Liver (tissue), 9 donors: ENCODE data around the gene GALNT17. TPM values are rescaled to one million over a fixed set of nuclear protein-coding genes. Genes with fewer than 3 reads are reported as not detected.

Experiments
- DNase-seq: peaks from one replicate; pipeline ENCODE4 v3.0.0-alpha.2; 2017; ENCODE audit warnings: low spot score
- H3K27ac ChIP-seq, 2 donors: one replicate each; pipeline ENCODE4 v1.7.0; 2013; ENCODE audit warnings: inconsistent platforms in 2 of 2, low read length in 2 of 2, control low read depth in 1 of 2, low read depth in 1 of 2, mild to moderate bottlenecking in 1 of 2
- H3K27me3 ChIP-seq, 4 donors: one replicate each; pipeline versions ENCODE4 v1.6.1 to v1.7.0; 2013; ENCODE audit warnings: low read length in 3 of 4, inconsistent platforms in 1 of 4, mild to moderate bottlenecking in 1 of 4, moderate library complexity in 1 of 4; ENCODE audit not compliant: control insufficient read depth in 4 of 4, insufficient read depth in 4 of 4
- H3K36me3 ChIP-seq, 4 donors: one replicate each; pipeline versions ENCODE4 v1.6.1 to v1.7.0; 2013; ENCODE audit warnings: low read length in 3 of 4, mild to moderate bottlenecking in 3 of 4, low read depth in 1 of 4, moderate library complexity in 1 of 4; ENCODE audit not compliant: control insufficient read depth in 4 of 4, insufficient read depth in 3 of 4
- H3K4me1 ChIP-seq, 4 donors: one replicate each; pipeline versions ENCODE4 v1.6.1 to v1.7.0; 2013; ENCODE audit warnings: low read length in 3 of 4, mild to moderate bottlenecking in 3 of 4, moderate library complexity in 1 of 4; ENCODE audit not compliant: control insufficient read depth in 4 of 4, insufficient read depth in 4 of 4
- H3K4me3 ChIP-seq, 3 donors: one replicate each; pipeline versions ENCODE4 v1.6.1 to v1.7.0; 2013; ENCODE audit warnings: low read length in 3 of 3, control low read depth in 1 of 3, low read depth in 1 of 3, mild to moderate bottlenecking in 1 of 3
- H3K9ac ChIP-seq, 2 donors: one replicate each; pipeline ENCODE4 v1.7.0; 2013; ENCODE audit warnings: low read length in 2 of 2, mild to moderate bottlenecking in 2 of 2, moderate library complexity in 2 of 2, control low read depth in 1 of 2, low read depth in 1 of 2
- H3K9me3 ChIP-seq, 4 donors: one replicate each; pipeline versions ENCODE4 v1.6.1 to v1.7.0; 2013; ENCODE audit warnings: low read length in 3 of 4; ENCODE audit not compliant: control insufficient read depth in 4 of 4
- ATF3 ChIP-seq: IDR thresholded peaks from 2 replicates; pipeline ENCODE4 v1.6.1; 2016; ENCODE audit warnings: antibody characterized with exemption
- FOXA1 ChIP-seq: IDR thresholded peaks from 2 replicates; pipeline ENCODE4 v1.6.1; 2016; ENCODE audit warnings: antibody characterized with exemption
- FOXA2 ChIP-seq: IDR thresholded peaks from 2 replicates; pipeline ENCODE4 v1.6.1; 2016; ENCODE audit warnings: antibody characterized with exemption
- GABPA ChIP-seq, 2 donors: IDR thresholded peaks in 1 of 2; conservative IDR thresholded peaks in 1 of 2; 2 replicates each; pipeline ENCODE4 v1.6.1; 2016; ENCODE audit warnings: antibody characterized with exemption in 2 of 2, mild to moderate bottlenecking in 1 of 2, moderate library complexity in 1 of 2
- HNF4A ChIP-seq, 2 donors: conservative IDR thresholded peaks; 2 replicates each; pipeline ENCODE4 v1.6.1; 2016; ENCODE audit warnings: antibody characterized with exemption in 2 of 2, mild to moderate bottlenecking in 2 of 2
- HNF4G ChIP-seq: IDR thresholded peaks from 2 replicates; pipeline ENCODE4 v1.6.1; 2016; ENCODE audit warnings: antibody characterized with exemption
- JUND ChIP-seq, 2 donors: IDR thresholded peaks; 2 replicates each; pipeline ENCODE4 v1.6.1; 2016; ENCODE audit warnings: antibody characterized with exemption in 2 of 2
- MAX ChIP-seq: IDR thresholded peaks from 2 replicates; pipeline ENCODE4 v1.6.1; 2016; ENCODE audit warnings: antibody characterized with exemption
- NR2F2 ChIP-seq: IDR thresholded peaks from 2 replicates; pipeline ENCODE4 v1.6.1; 2016; ENCODE audit warnings: antibody characterized with exemption
- RAD21 ChIP-seq, 2 donors: IDR thresholded peaks; 2 replicates each; pipeline ENCODE4 v1.6.1; 2016; ENCODE audit warnings: antibody characterized with exemption in 2 of 2, mild to moderate bottlenecking in 2 of 2
- REST ChIP-seq: IDR thresholded peaks from 2 replicates; pipeline ENCODE4 v1.6.1; 2016; ENCODE audit warnings: antibody characterized with exemption, mild to moderate bottlenecking
- RXRA ChIP-seq, 2 donors: IDR thresholded peaks; 2 replicates each; pipeline ENCODE4 v1.6.1; 2017 to 2018; ENCODE audit warnings: antibody characterized with exemption in 2 of 2, mild to moderate bottlenecking in 1 of 2
- SP1 ChIP-seq: IDR thresholded peaks from 2 replicates; pipeline ENCODE4 v1.6.1; 2018; ENCODE audit warnings: antibody characterized with exemption, mild to moderate bottlenecking
- TAF1 ChIP-seq: conservative IDR thresholded peaks from 2 replicates; pipeline ENCODE4 v1.6.1; 2016; ENCODE audit warnings: antibody characterized with exemption, mild to moderate bottlenecking
- YY1 ChIP-seq: IDR thresholded peaks from 2 replicates; pipeline ENCODE4 v1.6.1; 2016; ENCODE audit warnings: antibody characterized with exemption, mild to moderate bottlenecking
- ZBTB33 ChIP-seq: IDR thresholded peaks from 2 replicates; pipeline ENCODE4 v1.6.1; 2016; ENCODE audit warnings: antibody characterized with exemption
- WGBS: extraction: QIAGEN DNeasy Blood & Tissue Kit; methylation state at CpG from one replicate; pipeline ENCODE4 v1.1.7; 2013; 5-methylcytosine and 5-hydroxymethylcytosine counted together
- polyA plus RNA-seq, 2 donors: library from polyadenylated mRNA; stranded (reverse) in 1 of 2; unstranded in 1 of 2; fragments of 200-250 nt in 1 of 2; fragments of >200 nt in 1 of 2; fragmentation: Nextera tagmentation in 1 of 2; extraction: Ambion mirVana in 1 of 2; gene quantifications; one replicate each; pipeline versions ENCODE4 v1.2.1 to v1.2.3, GENCODE V29; 2013 to 2015
- total RNA-seq, 2 donors: library from RNA; depleted of rRNA; stranded (reverse); fragments of >200 nt; gene quantifications; one replicate each; pipeline ENCODE4 v1.2.3, GENCODE V29; 2014
- donor health status: healthy.
- donor health status: healthy.
- donor health status: healthy.
- donor health status: healthy.
- donor health status: healthy.

Gene GALNT17
- total and polyA plus RNA-seq, 4 donors, result 0.10 to 0.42 (median 0.37) TPM; not detected in 1

GRCh38 chr7:71334541-71334940, 202.6 kb downstream of the GALNT17 start:
- no peak overlapping the region for H3K27ac ChIP-seq
- TF ChIP-seq NR2F2 (no peak), JUND (IDR thresholded peaks at IDR 0.05) (no peak)
- WGBS, result 34% methylated on average over 1 of the region's 1 CpG

GRCh38 chr7:71338866-71339265, 206.9 kb downstream of the GALNT17 start:
- 61% methylated on average over 2 of the region's 2 CpGs for WGBS
- Histone ChIP-seq H3K9ac (no peak overlapping the region), H3K4me1 (no peaks in the 10 kb centered on the region), H3K27me3 (no peaks in the 10 kb centered on the region), H3K9me3 (no peaks in the 10 kb centered on the region), H3K4me3 (no peak overlapping the region), H3K27ac (no peak overlapping the region), H3K36me3 (no peaks in the 10 kb centered on the region)
- TF ChIP-seq HNF4A (conservative IDR thresholded peaks at IDR 0.05), result no peak
- TF ChIP-seq SP1, result no peak
- TF ChIP-seq JUND (IDR thresholded peaks at IDR 0.05), result no peak
- no peak for TF ChIP-seq ATF3
- TF ChIP-seq RXRA (IDR thresholded peaks at IDR 0.05), result no peak
- TF ChIP-seq MAX, result no peak
- no peak for TF ChIP-seq NR2F2
- TF ChIP-seq FOXA1, result no peak
- TF ChIP-seq YY1, result no peak
- no peak for TF ChIP-seq ZBTB33
- TF ChIP-seq GABPA (IDR thresholded peaks at IDR 0.05 in 1 of 2, conservative IDR thresholded peaks at IDR 0.05 in 1 of 2), result no peak
- no peak for TF ChIP-seq FOXA2
- no peak for TF ChIP-seq HNF4G
- no peak for TF ChIP-seq RAD21 (IDR thresholded peaks at IDR 0.05)
- no peak for TF ChIP-seq REST
- TF ChIP-seq TAF1, result no peak
- no peak for DNase-seq

More at GRCh38 chr7:71334541-71334940, 202.6 kb downstream of the GALNT17 start:
- no peaks in the 10 kb centered on the region for H3K36me3 ChIP-seq
- H3K4me3 ChIP-seq, result no peak overlapping the region
- DNase-seq, result no peak
- H3K27me3 ChIP-seq, result no peaks in the 10 kb centered on the region
- no peaks in the 10 kb centered on the region for H3K9me3 ChIP-seq
- H3K4me1 ChIP-seq, result no peaks in the 10 kb centered on the region
- no peak overlapping the region for H3K9ac ChIP-seq
